ENCODE data around the gene CHRNB1.

Gene CHRNB1

DNA sequence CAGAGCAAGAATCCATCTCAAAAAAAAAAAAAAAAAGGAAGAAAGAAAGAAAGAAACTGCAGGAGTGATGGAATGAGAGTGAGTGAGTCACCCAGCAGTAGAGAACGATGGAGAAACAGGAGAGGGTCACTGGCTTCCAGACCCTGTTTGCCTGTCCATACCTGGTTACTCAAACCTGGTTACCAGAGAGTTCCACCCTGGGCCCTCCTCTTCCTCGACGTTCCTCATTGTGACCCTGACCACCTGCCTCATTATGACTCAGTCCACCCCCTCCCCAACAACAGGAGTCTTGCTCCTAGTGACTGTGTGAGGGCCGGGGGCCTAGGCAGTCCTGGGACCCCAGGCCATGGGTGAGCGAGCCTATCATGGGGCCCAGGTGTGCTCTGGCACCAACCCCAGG lies 16.3 kb upstream of the CHRNB1 start, which contains the start of gene SPEM3:
TSS of gene SPEM3 (plus strand) at position 301 of the 400 bp plus-strand sequence. CDS start at position 347, 46 bp downstream.
- Histone ChIP-seq H3K4me3 (ENCODE audit: low read depth, low read length) (no peak within 1 kb of the TSS), H3K36me3 (ENCODE audit: control insufficient read depth in 2 of 2, insufficient read depth in 1 of 2, low read length in 2 of 2) (no peaks in the 10 kb centered on the region), H3K4me1 (ENCODE audit: control insufficient read depth, insufficient read depth, low read length) (no peaks in the 10 kb centered on the region), H3K27ac (ENCODE audit: extremely low read depth, low read depth, low read length) (no peak within 1 kb of the TSS), H3K9me3 (ENCODE audit: control insufficient read depth, insufficient read depth, low read depth, low read length) (no peaks in the 10 kb centered on the region)
- TF ChIP-seq ZNF76 (tag by site-specific recombination; IDR thresholded peaks at IDR 0.05; ENCODE audit: borderline replicate concordance, low read depth) (no peak), HOXC10 (CRISPR knock-in tag; IDR thresholded peaks at IDR 0.05) (no peak), ZNF548 (tag by site-specific recombination; IDR thresholded peaks at IDR 0.05) (no peak), ZNF423 (tag by site-specific recombination; IDR thresholded peaks at IDR 0.05) (no peak)
- ChIA-PET CTCF (interaction anchor here (1.1 kb wide), 1 partner anchor 73 kb away, joined by 3 read pairs; the partner anchor contains the start of gene TMEM95), POLR2A (interaction anchor here (0.6 to 1.0 kb wide), 2 partner anchors 25 to 69 kb away, joined by 4 to 5 read pairs; partner anchors contain the start of gene TMEM256)

- POLR2A ChIA-PET = interaction anchor here (1.5 kb wide), 1 partner anchor 25 kb away, joined by 3 read pairs; the partner anchor contains the start of gene TMEM256
- Histone ChIP-seq H3K27ac (ENCODE audit: extremely low read depth, low read depth, low read length) (no peak overlapping the region), H3K36me3 (ENCODE audit: control insufficient read depth in 2 of 2, insufficient read depth in 1 of 2, low read length in 2 of 2) (no peaks in the 10 kb centered on the region), H3K9me3 (ENCODE audit: control insufficient read depth, insufficient read depth, low read depth, low read length) (no peaks in the 10 kb centered on the region), H3K4me1 (ENCODE audit: control insufficient read depth, insufficient read depth, low read length) (no peaks in the 10 kb centered on the region), H3K4me3 (ENCODE audit: low read depth, low read length) (no peak overlapping the region)
- CTCF ChIA-PET = interaction anchor here (1.1 kb wide), 1 partner anchor 74 kb away, joined by 3 read pairs; the partner anchor contains the start of gene TMEM95
- peak; percentile 36; the same call in 1 of the 2 replicates for TF ChIP-seq ZFHX2 (tag by site-specific recombination; conservative IDR thresholded peaks at IDR 0.05)
- no peak for TF ChIP-seq ZNF776 (tag by site-specific recombination; IDR thresholded peaks at IDR 0.05; ENCODE audit: borderline replicate concordance)
- no peak for TF ChIP-seq GLIS1 (tag by site-specific recombination; IDR thresholded peaks at IDR 0.05)
- TF ChIP-seq, protein P1, sequence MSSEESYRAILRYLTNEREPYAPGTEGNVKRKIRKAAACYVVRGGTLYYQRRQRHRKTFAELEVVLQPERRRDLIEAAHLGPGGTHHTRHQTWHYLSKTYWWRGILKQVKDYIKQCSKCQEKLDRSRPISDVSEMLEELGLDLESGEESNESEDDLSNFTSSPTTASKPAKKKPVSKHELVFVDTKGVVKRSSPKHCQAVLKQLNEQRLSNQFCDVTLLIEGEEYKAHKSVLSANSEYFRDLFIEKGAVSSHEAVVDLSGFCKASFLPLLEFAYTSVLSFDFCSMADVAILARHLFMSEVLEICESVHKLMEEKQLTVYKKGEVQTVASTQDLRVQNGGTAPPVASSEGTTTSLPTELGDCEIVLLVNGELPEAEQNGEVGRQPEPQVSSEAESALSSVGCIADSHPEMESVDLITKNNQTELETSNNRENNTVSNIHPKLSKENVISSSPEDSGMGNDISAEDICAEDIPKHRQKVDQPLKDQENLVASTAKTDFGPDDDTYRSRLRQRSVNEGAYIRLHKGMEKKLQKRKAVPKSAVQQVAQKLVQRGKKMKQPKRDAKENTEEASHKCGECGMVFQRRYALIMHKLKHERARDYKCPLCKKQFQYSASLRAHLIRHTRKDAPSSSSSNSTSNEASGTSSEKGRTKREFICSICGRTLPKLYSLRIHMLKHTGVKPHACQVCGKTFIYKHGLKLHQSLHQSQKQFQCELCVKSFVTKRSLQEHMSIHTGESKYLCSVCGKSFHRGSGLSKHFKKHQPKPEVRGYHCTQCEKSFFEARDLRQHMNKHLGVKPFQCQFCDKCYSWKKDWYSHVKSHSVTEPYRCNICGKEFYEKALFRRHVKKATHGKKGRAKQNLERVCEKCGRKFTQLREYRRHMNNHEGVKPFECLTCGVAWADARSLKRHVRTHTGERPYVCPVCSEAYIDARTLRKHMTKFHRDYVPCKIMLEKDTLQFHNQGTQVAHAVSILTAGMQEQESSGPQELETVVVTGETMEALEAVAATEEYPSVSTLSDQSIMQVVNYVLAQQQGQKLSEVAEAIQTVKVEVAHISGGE (tag by site-specific recombination; conservative IDR thresholded peaks at IDR 0.05; ENCODE audit: low read depth) = no peak
- no peak for TF ChIP-seq ZBTB8A (tag by site-specific recombination; IDR thresholded peaks at IDR 0.05)
- no peak for TF ChIP-seq ZNF558 (tag by site-specific recombination; IDR thresholded peaks at IDR 0.05)
- TF ChIP-seq ZNF621 (tag by site-specific recombination; IDR thresholded peaks at IDR 0.05) = no peak
- no peak for TF ChIP-seq ZFP3 (tag by site-specific recombination; IDR thresholded peaks at IDR 0.05; ENCODE audit: low read depth)
- peak; percentile 49 for TF ChIP-seq EGR2 (tag by site-specific recombination; IDR thresholded peaks at IDR 0.05; ENCODE audit: low read depth)
- no peak for TF ChIP-seq ZNF518A (tag by site-specific recombination; conservative IDR thresholded peaks at IDR 0.05; ENCODE audit: low read depth)
- no peak for TF ChIP-seq ZNF169 (tag by site-specific recombination; IDR thresholded peaks at IDR 0.05)
- no peak for TF ChIP-seq OVOL3 (tag by site-specific recombination; IDR thresholded peaks at IDR 0.05)
- TF ChIP-seq ZNF658 (tag by site-specific recombination; IDR thresholded peaks at IDR 0.05) = no peak
- no peak for TF ChIP-seq ZNF555 (tag by site-specific recombination; conservative IDR thresholded peaks at IDR 0.05)
These were observed 15.1 kb upstream of the CHRNB1 start for GRCh38 chr17:7429722-7430121.
